ENCODE results near the gene CHKB.
"Not testable (repeated sequence)": the region's sequence is repeated elsewhere in the genome, so short reads cannot be mapped to it uniquely, and the experiment has no call there.

Gene CHKB

DNA sequence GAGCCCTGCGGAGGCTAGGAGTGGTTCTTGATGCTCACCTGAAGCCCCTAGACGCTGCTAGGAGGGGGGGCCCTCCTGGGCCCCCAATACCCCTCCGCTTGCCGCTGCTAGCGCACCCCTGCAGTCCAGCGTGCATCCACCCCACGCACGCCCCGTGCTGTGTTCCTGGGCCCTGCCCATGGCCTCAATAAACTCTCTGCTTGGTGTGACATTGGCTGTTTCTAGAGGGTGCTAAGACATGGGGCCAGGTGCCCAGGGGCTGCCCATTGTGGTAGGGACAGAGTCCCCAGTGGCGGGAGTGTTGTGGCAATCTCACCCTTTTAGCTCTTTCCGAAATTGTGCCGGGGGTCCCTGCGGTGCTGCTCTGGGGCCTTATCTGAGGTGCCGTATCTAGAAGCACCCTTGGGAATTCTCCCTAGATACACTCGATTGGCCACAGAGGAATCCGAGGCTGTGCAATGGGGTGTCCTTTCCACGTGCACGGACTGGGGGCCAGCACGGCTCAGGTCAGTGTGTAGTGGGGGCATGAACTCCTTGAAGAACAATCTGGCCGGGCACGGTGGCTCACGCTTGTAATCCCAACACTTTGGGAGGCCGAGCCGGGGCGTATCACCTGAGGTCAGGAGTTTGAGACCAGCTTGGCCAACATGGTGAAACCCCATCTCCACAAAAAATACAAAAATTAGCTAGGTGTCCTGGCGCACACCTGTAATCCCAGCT is 28.9 kb upstream of the CHKB start:
- no peak for DNase-seq

DNA sequence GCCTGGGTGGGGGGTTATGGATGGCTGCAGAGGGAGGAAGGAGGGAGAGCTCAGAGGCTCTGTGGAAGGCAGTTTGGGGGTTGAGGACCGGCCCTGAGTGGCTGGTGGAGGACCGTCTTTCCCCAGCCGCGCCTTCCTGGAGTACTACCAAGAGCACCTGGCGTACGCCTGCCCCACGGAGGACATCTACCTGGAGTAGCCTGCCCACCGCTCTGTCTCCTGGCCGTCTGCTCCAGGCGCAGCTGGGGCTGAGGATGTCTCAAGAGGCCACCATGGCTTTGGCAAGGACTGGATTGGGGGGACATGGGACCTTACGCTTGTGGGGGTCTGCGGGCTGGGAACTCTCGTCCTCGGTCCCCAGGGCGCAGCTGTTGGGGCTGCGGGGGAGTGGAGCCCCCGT is 27.9 kb upstream of the CHKB start:
- DNase-seq = no peak

DNA sequence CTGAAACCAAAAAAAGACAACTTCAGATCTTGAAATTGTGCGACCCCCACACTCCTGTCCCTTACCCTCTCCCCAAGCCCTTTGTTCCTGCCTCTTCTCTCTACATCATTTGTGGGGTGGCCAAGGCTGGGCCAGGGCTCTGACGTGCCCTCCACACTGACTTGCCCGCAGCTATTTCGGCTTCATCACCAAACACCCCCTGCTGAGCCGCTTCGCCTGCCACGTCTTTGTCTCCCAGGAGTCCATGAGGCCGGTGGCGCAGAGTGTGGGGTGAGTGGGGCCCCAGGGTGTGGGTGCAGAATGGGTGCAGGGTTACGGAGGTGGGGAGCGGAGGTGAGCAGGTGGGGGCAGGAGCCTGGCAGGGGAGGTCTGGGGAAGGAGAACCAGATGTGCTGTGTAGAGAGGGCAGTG is 27.4 kb upstream of the CHKB start:
- DNase-seq = no peak

DNA sequence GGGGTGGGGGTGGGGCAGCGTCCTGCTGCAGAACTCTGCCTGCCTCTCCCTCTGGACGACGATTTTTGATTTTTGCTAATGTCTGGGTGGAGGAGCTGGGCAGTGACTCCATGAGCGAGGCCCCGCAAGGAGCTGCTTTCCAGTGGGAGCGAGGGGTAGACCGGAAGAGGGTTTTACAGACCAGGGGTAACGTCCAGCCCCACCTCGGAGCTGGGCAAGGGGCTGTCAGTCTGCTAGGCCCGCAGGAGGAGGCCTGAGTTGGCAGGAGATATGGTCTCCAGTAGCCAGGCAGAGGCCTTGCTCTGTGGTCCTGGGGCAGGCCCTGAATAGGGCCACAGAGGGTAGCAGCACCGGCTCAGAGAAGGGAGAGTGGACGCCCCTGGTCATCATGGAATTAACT is 26.9 kb upstream of the CHKB start:
- no peak for DNase-seq

GRCh38 chr22:50608996-50609395 is 26.3 kb upstream of the CHKB start:
- DNase-seq = no peak

DNA sequence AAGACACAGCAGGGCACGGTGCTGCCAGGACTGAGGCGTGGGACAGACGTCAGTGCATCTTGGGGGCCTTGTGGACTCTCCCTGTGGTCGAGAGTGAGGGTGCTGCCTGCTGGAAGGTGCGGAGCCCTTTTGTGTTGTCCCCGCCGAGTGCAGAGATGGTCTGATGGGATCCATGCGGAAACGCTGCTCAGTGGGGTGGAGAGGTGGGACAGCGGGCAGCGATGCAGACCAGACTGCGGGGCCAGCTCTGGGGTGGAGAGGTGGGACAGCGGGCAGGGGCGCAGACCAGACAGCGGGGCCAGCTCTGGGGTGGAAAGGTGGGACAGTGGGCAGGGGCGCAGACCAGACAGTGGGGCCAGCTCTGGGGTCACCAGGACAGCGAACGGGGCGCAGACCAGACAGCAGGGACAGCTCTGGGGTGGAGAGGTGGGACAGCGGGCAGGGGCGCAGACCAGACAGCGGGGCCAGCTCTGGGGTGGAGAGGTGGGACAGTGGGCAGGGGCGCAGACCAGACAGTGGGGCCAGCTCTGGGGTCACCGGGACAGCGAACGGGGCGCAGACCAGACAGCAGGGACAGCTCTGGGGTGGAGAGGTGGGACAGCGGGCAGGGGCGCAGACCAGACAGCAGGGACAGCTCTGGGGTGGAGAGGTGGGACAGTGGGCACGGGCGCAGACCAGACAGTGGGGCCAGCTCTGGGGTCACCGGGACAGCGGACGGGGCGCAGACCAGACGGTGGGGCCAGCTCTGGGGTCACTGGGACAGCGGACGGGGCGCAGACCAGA is 25.6 kb upstream of the CHKB start:
- DNase-seq = not testable (repeated sequence)

GRCh38 chr22:50607659-50608020 is 25.0 kb upstream of the CHKB start:
- DNase-seq = no peak

DNA sequence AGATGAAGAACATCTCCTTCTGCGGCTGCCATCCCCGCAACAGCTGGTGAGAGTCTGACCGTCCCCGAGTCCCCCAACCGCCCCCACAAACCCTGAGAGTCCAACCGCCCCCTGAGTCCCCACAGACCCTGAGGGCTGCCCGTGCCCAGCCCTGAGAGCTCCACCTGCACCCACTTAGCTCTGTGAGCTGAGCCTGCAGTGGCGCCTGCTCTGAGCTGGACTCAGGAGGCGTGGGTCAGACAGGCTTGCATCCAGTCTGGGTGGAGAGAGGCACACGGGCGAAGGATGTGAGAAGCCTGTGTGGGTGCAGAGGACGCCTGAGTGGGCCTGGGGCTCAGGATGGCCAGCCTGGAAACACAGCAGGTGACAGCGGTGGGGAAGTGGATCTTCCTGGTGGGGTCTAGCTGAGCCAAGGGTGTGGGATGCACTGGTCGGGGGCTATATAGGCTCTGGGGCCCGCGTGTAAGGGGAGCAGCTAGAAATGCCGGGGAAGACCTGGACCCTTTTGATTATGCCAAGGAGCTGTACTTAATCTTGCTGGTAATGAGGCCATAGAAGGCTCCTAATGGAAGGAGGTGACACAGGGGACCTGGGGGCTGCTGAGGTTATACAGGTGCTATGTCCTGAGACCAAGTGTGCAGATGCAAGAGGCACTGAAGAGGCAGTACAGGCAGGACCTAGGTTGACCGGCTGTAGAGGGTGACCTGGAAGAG is 24.5 kb upstream of the CHKB start:
- DNase-seq = no peak

- no peak for DNase-seq
Observed at GRCh38 chr22:50606165-50606945, 23.7 kb upstream of the CHKB start.

DNA sequence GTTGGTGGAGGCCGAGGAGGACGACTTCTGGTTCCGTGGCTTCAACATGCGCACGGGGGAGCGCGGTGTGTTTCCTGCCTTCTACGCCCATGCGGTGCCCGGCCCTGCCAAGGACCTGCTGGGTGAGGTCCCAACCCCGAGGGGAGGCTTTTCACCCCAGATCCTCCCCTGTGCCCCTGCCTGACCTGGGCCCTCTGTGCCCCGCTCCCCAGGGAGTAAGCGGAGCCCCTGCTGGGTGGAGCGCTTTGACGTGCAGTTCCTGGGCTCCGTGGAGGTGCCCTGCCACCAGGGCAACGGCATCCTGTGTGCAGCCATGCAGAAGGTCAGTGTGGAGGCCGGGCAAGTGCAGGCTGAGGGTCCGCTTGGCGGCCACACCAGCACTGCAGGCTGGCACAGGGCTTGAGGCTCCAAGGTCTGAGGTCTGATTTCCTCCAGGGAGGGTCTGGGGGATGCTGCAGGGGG is 23.0 kb upstream of the CHKB start:
- DNase-seq = no peak

GRCh38 chr22:50605002-50605612 is 22.5 kb upstream of the CHKB start:
- DNase-seq = no peak

DNA sequence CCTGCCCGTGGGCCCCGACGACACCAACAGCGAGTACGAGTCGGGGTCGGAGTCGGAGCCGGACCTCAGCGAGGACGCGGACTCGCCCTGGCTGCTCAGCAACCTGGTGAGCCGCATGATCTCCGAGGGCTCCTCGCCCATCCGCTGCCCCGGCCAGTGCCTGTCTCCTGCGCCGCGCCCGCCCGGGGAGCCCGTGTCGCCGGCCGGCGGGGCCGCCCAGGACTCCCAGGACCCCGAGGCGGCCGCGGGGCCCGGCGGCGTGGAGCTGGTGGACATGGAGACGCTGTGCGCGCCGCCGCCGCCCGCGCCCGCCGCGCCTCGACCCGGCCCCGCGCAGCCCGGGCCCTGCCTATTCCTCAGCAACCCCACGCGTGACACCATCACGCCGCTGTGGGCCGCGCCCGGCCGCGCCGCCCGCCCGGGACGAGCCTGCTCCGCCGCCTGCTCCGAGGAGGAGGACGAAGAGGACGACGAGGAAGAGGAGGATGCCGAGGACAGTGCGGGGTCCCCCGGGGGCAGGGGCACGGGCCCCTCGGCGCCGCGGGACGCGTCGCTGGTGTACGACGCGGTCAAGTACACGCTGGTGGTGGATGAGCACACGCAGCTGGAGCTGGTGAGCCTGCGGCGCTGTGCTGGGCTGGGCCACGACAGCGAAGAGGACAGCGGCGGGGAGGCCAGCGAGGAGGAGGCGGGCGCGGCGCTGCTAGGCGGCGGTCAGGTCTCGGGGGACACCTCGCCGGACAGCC is 21.8 kb upstream of the CHKB start:
- no peak for DNase-seq

- DNase-seq = no peak
Observed at GRCh38 chr22:50603511-50604255, 21.0 kb upstream of the CHKB start.

GRCh38 chr22:50602338-50602700 is 19.7 kb upstream of the CHKB start:
- DNase-seq = no peak

DNA sequence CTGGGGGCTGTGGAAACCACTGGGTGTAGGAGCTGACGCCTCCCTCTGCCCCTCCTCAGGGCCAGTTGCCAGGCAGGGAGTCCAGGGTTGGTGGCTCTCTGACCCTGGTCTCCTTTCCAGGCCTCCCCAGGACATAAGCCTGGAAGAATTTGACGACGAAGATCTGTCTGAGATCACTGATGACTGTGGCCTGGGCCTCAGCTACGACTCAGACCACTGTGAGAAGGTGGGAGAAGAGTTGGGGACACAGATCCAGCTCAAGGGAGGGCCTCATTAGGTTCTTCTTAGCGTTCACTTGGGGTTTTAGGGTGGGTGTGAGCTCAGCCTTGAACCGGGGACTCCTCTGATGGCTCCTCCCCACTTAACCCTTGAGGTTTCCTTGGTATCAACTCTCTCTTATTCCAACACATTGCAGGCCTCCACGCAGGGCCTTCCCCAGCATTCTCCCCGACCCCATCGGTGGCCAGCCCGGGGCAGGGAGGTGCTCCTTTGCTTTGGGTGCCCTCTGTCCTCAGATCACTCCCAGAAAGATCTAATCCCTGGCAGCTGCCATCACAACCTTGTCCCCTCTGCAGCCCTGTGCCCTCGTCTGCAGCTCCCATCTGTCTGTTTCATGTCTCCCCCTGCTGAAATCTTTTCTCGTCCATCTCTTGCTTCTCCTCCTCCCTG is 19.2 kb upstream of the CHKB start:
- no peak for DNase-seq

GRCh38 chr22:50600967-50601668 is 18.5 kb upstream of the CHKB start:
- DNase-seq = no peak

- peak; percentile 60 for DNase-seq
Observed at GRCh38 chr22:50600538-50600937, 17.9 kb upstream of the CHKB start, which contains the start of gene MAPK8IP2. Gene MAPK8IP2, plus strand, starts transcription at chr22:50600793. Its CDS starts 26 bp downstream, at chr22:50600819.

DNA sequence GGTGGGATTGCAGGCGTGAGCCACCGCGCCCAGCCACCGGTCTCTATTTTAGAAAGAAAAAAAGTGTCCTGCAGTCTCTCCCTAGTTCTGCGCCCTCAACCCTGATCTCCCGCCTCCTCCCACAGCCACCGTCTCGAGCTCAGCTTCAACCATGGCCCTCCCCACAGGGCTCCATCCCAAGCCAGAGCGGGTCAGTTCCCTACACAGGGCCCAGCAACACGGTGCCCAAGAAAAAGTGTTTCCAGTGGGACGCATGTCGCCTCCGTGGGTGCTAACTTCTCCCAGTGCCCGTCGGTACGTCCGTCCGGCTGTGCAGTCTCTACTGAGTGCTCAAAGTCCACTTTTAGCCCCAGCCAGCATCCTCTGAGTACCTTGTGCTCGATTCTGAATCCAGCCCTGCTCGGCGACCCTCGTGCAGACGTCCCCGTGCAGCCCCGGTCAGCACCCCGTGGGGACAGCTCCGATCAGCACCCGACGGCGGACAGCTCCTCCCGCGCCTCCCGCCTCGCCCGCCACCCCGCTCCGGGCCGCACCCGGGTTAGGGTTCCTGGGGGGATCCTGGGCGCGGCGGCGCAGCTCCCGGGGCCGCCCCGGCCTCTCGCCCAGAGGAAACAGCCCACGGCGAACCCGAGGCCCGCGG is 17.3 kb upstream of the CHKB start:
- no peak for DNase-seq

GRCh38 chr22:50597097-50597496 is 14.4 kb upstream of the CHKB start:
- DNase-seq = no peak
